Endothelial cell of umbilical vein (primary cell): ENCODE measurements around the gene SATB2. TPM values are rescaled to one million over a fixed set of nuclear protein-coding genes. Genes with fewer than 3 reads are reported as not detected.
A peak's percentile ranks its signal among the peaks of the same experiment; 100 is the strongest.

ENCODE experiments used
- BruUV-seq: library from RNA; stranded (reverse); fragments of 400-500 nt; replicated peaks from 2 replicates; lab custom pipeline; 2021; lab: Mats Ljungman, UMichigan
- CTCF ChIA-PET: fragments of 300-600, 350-600 bp; sonication (Branson Sonifier 250); formaldehyde crosslinking; loops from one replicate; lab custom pipeline; 2021; ENCODE audit warnings: antibody characterized with exemption, inconsistent platforms; lab: Charles Lee
- POLR2A ChIA-PET: fragments of 300-600, 350-600 bp; sonication (Branson Sonifier 250); formaldehyde crosslinking; loops from one replicate; lab custom pipeline; 2021; ENCODE audit warnings: antibody characterized with exemption, inconsistent platforms; lab: Charles Lee
- DNase-seq: peaks from one replicate; pipeline ENCODE4 v3.0.0-alpha.2; 2011; ENCODE audit warnings: low read depth, low spot score
- FAIRE-seq: peaks from 2 replicates; lab custom pipeline; 2011; peaks lifted over from hg19 to GRCh38; lab: Jason Lieb, UNC
- H2AFZ ChIP-seq: 2 replicates; pipeline ENCODE4 v1.6.0; 2012; ENCODE audit warnings: low read depth, low read length, control low read depth, inconsistent platforms
- H3K27ac ChIP-seq: 2 replicates; pipeline ENCODE4 v1.5.1; 2011; ENCODE audit warnings: low read depth, mild to moderate bottlenecking, control low read depth, low read length, moderate library complexity; ENCODE audit not compliant: insufficient read depth
- H3K27me3 ChIP-seq, 2 experiments: 2 replicates each; pipeline versions ENCODE4 v1.6.0 to v1.6.1; 2011; ENCODE audit warnings: low read length in 2 of 2, mixed read lengths in 1 of 2; ENCODE audit not compliant: control insufficient read depth in 2 of 2, insufficient read depth in 2 of 2
- H3K36me3 ChIP-seq, 2 experiments: 2 replicates in 1 of 2; 3 replicates in 1 of 2; pipeline ENCODE4 v1.5.1; 2011; ENCODE audit warnings: low read length in 2 of 2, mild to moderate bottlenecking in 1 of 2, moderate library complexity in 1 of 2; ENCODE audit not compliant: control insufficient read depth in 2 of 2, insufficient read depth in 2 of 2; ENCODE audit errors: extremely low read depth in 1 of 2
- H3K4me1 ChIP-seq: 3 replicates; pipeline ENCODE4 v1.5.1; 2011; ENCODE audit warnings: mild to moderate bottlenecking, low read length; ENCODE audit not compliant: control insufficient read depth, insufficient read depth; ENCODE audit errors: extremely low read depth
- H3K4me2 ChIP-seq: 2 replicates; pipeline ENCODE4 v1.6.1; 2011; ENCODE audit warnings: low read length, control low read depth, mixed read lengths; ENCODE audit not compliant: insufficient read depth
- H3K4me3 ChIP-seq, 3 experiments: fragments of 200-600 bp in 1 of 3; sonication (generic), shearing (Covaris generic) in 1 of 3; replicated peaks in 1 of 3; 2 replicates each; pipeline ENCODE4 v1.5.1; 2011 to 2016; ENCODE audit warnings: control low read depth in 3 of 3, low read length in 3 of 3, mild to moderate bottlenecking in 2 of 3, inconsistent platforms in 1 of 3, low read depth in 1 of 3, moderate library complexity in 1 of 3; ENCODE audit not compliant: insufficient read depth in 1 of 3
- H3K79me2 ChIP-seq: 2 replicates; pipeline ENCODE4 v1.6.0; 2012; ENCODE audit warnings: low read length, inconsistent platforms; ENCODE audit not compliant: control insufficient read depth, insufficient read depth
- H3K9ac ChIP-seq: replicated peaks from 2 replicates; pipeline ENCODE3; 2011; ENCODE audit warnings: low read length, control low read depth; ENCODE audit not compliant: insufficient read depth; ENCODE audit errors: extremely low read depth
- H3K9me1 ChIP-seq: replicated peaks from 3 replicates; pipeline ENCODE4 v1.6.0; 2011; ENCODE audit warnings: mild to moderate bottlenecking, low read length; ENCODE audit not compliant: control insufficient read depth, insufficient read depth; ENCODE audit errors: extremely low read depth
- H3K9me3 ChIP-seq: replicated peaks from 2 replicates; pipeline ENCODE4 v1.5.1; 2012; ENCODE audit warnings: low read length, inconsistent platforms; ENCODE audit not compliant: control insufficient read depth, insufficient read depth
- H4K20me1 ChIP-seq: replicated peaks from 2 replicates; pipeline ENCODE3; 2011; ENCODE audit warnings: mild to moderate bottlenecking, low read length; ENCODE audit not compliant: control insufficient read depth, insufficient read depth; ENCODE audit errors: extremely low read depth
- CTCF ChIP-seq, 2 donors: IDR thresholded peaks; 1 replicate in 1 of 2; 2 replicates in 1 of 2; pipeline ENCODE4 v1.5.1; 2011; ENCODE audit warnings: low read length in 2 of 2, mild to moderate bottlenecking in 2 of 2, moderate library complexity in 2 of 2, control low read depth in 1 of 2, inconsistent platforms in 1 of 2, low read depth in 1 of 2; ENCODE audit not compliant: insufficient read depth in 1 of 2; ENCODE audit errors: extremely low read depth in 1 of 2
- EZH2 ChIP-seq: IDR thresholded peaks from 2 replicates; pipeline ENCODE4 v1.6.1; 2012; ENCODE audit warnings: borderline replicate concordance, low read depth, mild to moderate bottlenecking, moderate library complexity, low read length, inconsistent platforms; ENCODE audit not compliant: severe bottlenecking
- FOS ChIP-seq: IDR thresholded peaks from 2 replicates; pipeline ENCODE4 v1.6.1; 2011; ENCODE audit warnings: mild to moderate bottlenecking, low read length, moderate library complexity, borderline replicate concordance; ENCODE audit not compliant: insufficient read depth
- GATA2 ChIP-seq: IDR thresholded peaks from 2 replicates; pipeline ENCODE4 v1.7.0; 2011; ENCODE audit warnings: low read depth, mild to moderate bottlenecking, moderate library complexity, mixed read lengths, low read length; ENCODE audit not compliant: insufficient read length, insufficient read depth
- JUN ChIP-seq: IDR thresholded peaks from 2 replicates; pipeline ENCODE4 v1.6.1; 2011; ENCODE audit warnings: borderline replicate concordance, low read depth; ENCODE audit not compliant: insufficient read length, insufficient read depth
- MAX ChIP-seq: IDR thresholded peaks from 2 replicates; pipeline ENCODE4 v1.6.1; 2011; ENCODE audit not compliant: insufficient read depth, insufficient read length
- MYC ChIP-seq: IDR thresholded peaks from one replicate; pipeline ENCODE4 v1.6.1; 2011; ENCODE audit warnings: mild to moderate bottlenecking, low read depth, low read length
- POLR2A ChIP-seq: IDR thresholded peaks from 2 replicates; pipeline ENCODE4 v1.6.1; 2012; ENCODE audit warnings: low read depth, mild to moderate bottlenecking, control low read depth, low read length
- POLR2AphosphoS5 ChIP-seq: IDR thresholded peaks from 2 replicates; pipeline ENCODE4 v1.6.1; 2012; ENCODE audit warnings: low read depth, mild to moderate bottlenecking, control low read depth, low read length, moderate library complexity; ENCODE audit not compliant: insufficient read depth
- dilution Hi-C: fragments of 300-500 bp; cut with MboI; formaldehyde crosslinking; loops from one replicate; pipeline ENCODE4 v1.15.0; 2019; ENCODE audit warnings: low sequenced_read_pairs; ENCODE audit not compliant: extremely low pct_ligation_motif_present
- intact Hi-C: fragments of 100-400 bp; cut with micrococcal nuclease; formaldehyde crosslinking; loops from one replicate; pipeline ENCODE4 v1.10.0; 2022
- polyA plus RNA-seq, 4 experiments: library from polyadenylated mRNA; depleted of rRNA in 3 of 4; stranded (reverse) in 3 of 4; unstranded in 1 of 4; fragments of >200 nt; gene quantifications; 2 replicates each; pipeline versions ENCODE4 v1.2.1 to v1.2.3, GENCODE V29; 2011 to 2012; ENCODE audit warnings: missing spikeins in 1 of 4
- total RNA-seq: library from RNA; stranded (reverse); gene quantifications from 2 replicates; pipeline ENCODE4 v1.2.3, GENCODE V29; 2021

The SATB2 gene
- total and polyA plus RNA-seq, 2 donors (not counting 3 experiments of a cell fraction or from before 2014, with no cell fraction given) = 0.47 to 1.1 TPM

GRCh38 chr2:199460101-199460671 is 2.4 kb upstream of the SATB2 start:
- H3K27ac ChIP-seq = no peak overlapping the region
- no peaks in the 10 kb centered on the region for H3K79me2 ChIP-seq
- intact Hi-C loops (loop anchor here (10.0 kb wide), 1 partner anchor 1655 kb away; the partner anchor contains the start of gene PLCL1), dilution Hi-C loops (no loop called here)
- H2AFZ ChIP-seq = peak overlapping the region; percentile 55
- H3K9me3 ChIP-seq = no peaks in the 10 kb centered on the region
- H3K27me3 ChIP-seq = peaks cover 64 to 82% of the 10 kb centered on the region in 2 experiments
- H3K4me3 ChIP-seq = peak overlapping the region; percentile 10 to 84 (median 28)
- H3K4me2 ChIP-seq = peak overlapping the region; percentile 30
- POLR2A ChIA-PET = no interaction called here
- BruUV-seq = no TSS peak
- no peaks in the 10 kb centered on the region for H4K20me1 ChIP-seq
- CTCF ChIA-PET = interaction anchor here (0.7 kb wide), 2 partner anchors 12 to 29 kb away, joined by 3 read pairs; no protein-coding TSS in a partner anchor
- H3K9me1 ChIP-seq = no peaks in the 10 kb centered on the region
- DNase-seq = peak; percentile 36
- TF ChIP-seq EZH2 (peak; percentile 53), GATA2 (no peak)
- no peaks in the 10 kb centered on the region for H3K36me3 ChIP-seq
- peaks cover 14% of the 10 kb centered on the region for H3K4me1 ChIP-seq
- FAIRE-seq = no peak
- no peak overlapping the region for H3K9ac ChIP-seq

- H4K20me1 ChIP-seq = no peaks in the 10 kb centered on the region
- peaks cover 59 to 82% of the 10 kb centered on the region in 2 experiments for H3K27me3 ChIP-seq
- H3K36me3 ChIP-seq = no peaks in the 10 kb centered on the region
- H3K79me2 ChIP-seq = no peaks in the 10 kb centered on the region
- TF ChIP-seq CTCF (IDR thresholded peaks at IDR 0.05; ENCODE audit: extremely low read depth in 1 of 2, insufficient read depth in 1 of 2, low read depth in 1 of 2, low read length in 2 of 2) (no peak), EZH2 (peak; percentile 61), FOS (no peak), MYC (no peak), MAX (peak; percentile 85), POLR2AphosphoS5 (peak; percentile 2), GATA2 (no peak), JUN (no peak), POLR2A (peak; percentile 14)
- no peak overlapping the region for H3K27ac ChIP-seq
- H3K9me1 ChIP-seq = no peaks in the 10 kb centered on the region
- H3K4me2 ChIP-seq = peak overlapping the region; percentile 30
- intact Hi-C loops = loop anchor here (1.0 to 10.0 kb wide), 2 partner anchors 12 to 1655 kb away; partner anchors contain the start of gene PLCL1
- peak overlapping the region; percentile 1 for H3K9ac ChIP-seq
- H3K4me3 ChIP-seq = peak overlapping the region; percentile 28 to 84 (median 57)
- no peaks in the 10 kb centered on the region for H3K9me3 ChIP-seq
- peak overlapping the region; percentile 55 for H2AFZ ChIP-seq
- no TSS peak for BruUV-seq
- CTCF ChIA-PET = interaction anchor here (0.7 to 1.1 kb wide), 4 partner anchors 12 to 1145 kb away, joined by 3 to 4 read pairs (median 3); no protein-coding TSS in a partner anchor
- dilution Hi-C loops = no loop called here
- FAIRE-seq (peak; percentile 86), DNase-seq (peak; percentile 93)
- peaks cover 14% of the 10 kb centered on the region for H3K4me1 ChIP-seq
- POLR2A ChIA-PET = no interaction called here
These were observed 1.8 kb upstream of the SATB2 start for GRCh38 chr2:199459286-199460100.
